ENCODE data around the gene LYRM4.

The LYRM4 gene

GRCh38 chr6:5202941-5203340 is 57.8 kb downstream of the LYRM4 start:
- H3K36me3 ChIP-seq (ENCODE audit: insufficient read depth, low read depth, low read length), result peaks cover 1% of the 10 kb centered on the region; the same call in 1 of the 2 replicates
- no peak overlapping the region for H3K4me3 ChIP-seq (ENCODE audit: low read length)
- H3K4me1 ChIP-seq (ENCODE audit: insufficient read depth, low read length), result peaks cover 12% of the 10 kb centered on the region; the same call in 1 of the 2 replicates
- H3K27me3 ChIP-seq (ENCODE audit: insufficient read depth, low read length), result no peaks in the 10 kb centered on the region
- H3K9ac ChIP-seq (ENCODE audit: low read depth, low read length), result no peak overlapping the region
- no peaks in the 10 kb centered on the region for H3K9me3 ChIP-seq (ENCODE audit: insufficient read depth, low read depth, low read length)
- no peak overlapping the region for H3K27ac ChIP-seq (ENCODE audit: low read length)

GRCh38 chr6:5202206-5202605 is 58.5 kb downstream of the LYRM4 start:
- no peak overlapping the region for H3K4me3 ChIP-seq (ENCODE audit: low read length)
- H3K9ac ChIP-seq (ENCODE audit: low read depth, low read length), result no peak overlapping the region
- peaks cover 12% of the 10 kb centered on the region; the same call in 1 of the 2 replicates for H3K4me1 ChIP-seq (ENCODE audit: insufficient read depth, low read length)
- no peaks in the 10 kb centered on the region for H3K36me3 ChIP-seq (ENCODE audit: insufficient read depth, low read depth, low read length)
- no peaks in the 10 kb centered on the region for H3K9me3 ChIP-seq (ENCODE audit: insufficient read depth, low read depth, low read length)
- H3K27ac ChIP-seq (ENCODE audit: low read length), result no peak overlapping the region
- no peaks in the 10 kb centered on the region for H3K27me3 ChIP-seq (ENCODE audit: insufficient read depth, low read length)

GRCh38 chr6:5201271-5201670 is 59.5 kb downstream of the LYRM4 start:
- H3K4me3 ChIP-seq (ENCODE audit: low read length), result no peak overlapping the region
- no peaks in the 10 kb centered on the region for H3K27me3 ChIP-seq (ENCODE audit: insufficient read depth, low read length)
- H3K36me3 ChIP-seq (ENCODE audit: insufficient read depth, low read depth, low read length), result no peaks in the 10 kb centered on the region
- H3K27ac ChIP-seq (ENCODE audit: low read length), result no peak overlapping the region
- H3K9ac ChIP-seq (ENCODE audit: low read depth, low read length), result no peak overlapping the region
- peaks cover 12% of the 10 kb centered on the region; the same call in 1 of the 2 replicates for H3K4me1 ChIP-seq (ENCODE audit: insufficient read depth, low read length)
- H3K9me3 ChIP-seq (ENCODE audit: insufficient read depth, low read depth, low read length), result no peaks in the 10 kb centered on the region

GRCh38 chr6:5199702-5200101 is 61.0 kb downstream of the LYRM4 start:
- Histone ChIP-seq H3K4me1 (ENCODE audit: insufficient read depth, low read length) (peaks cover 8% of the 10 kb centered on the region; the same call in 1 of the 2 replicates), H3K9ac (ENCODE audit: low read depth, low read length) (no peak overlapping the region), H3K4me3 (ENCODE audit: low read length) (no peak overlapping the region), H3K27me3 (ENCODE audit: insufficient read depth, low read length) (no peaks in the 10 kb centered on the region), H3K9me3 (ENCODE audit: insufficient read depth, low read depth, low read length) (no peaks in the 10 kb centered on the region), H3K27ac (ENCODE audit: low read length) (no peak overlapping the region), H3K36me3 (ENCODE audit: insufficient read depth, low read depth, low read length) (no peaks in the 10 kb centered on the region)

- Histone ChIP-seq H3K4me3 (ENCODE audit: low read length) (no peak overlapping the region), H3K9me3 (ENCODE audit: insufficient read depth, low read depth, low read length) (no peaks in the 10 kb centered on the region), H3K27ac (ENCODE audit: low read length) (no peak overlapping the region), H3K27me3 (ENCODE audit: insufficient read depth, low read length) (no peaks in the 10 kb centered on the region), H3K36me3 (ENCODE audit: insufficient read depth, low read depth, low read length) (no peaks in the 10 kb centered on the region), H3K4me1 (ENCODE audit: insufficient read depth, low read length) (peaks cover 4% of the 10 kb centered on the region; the same call in 1 of the 2 replicates), H3K9ac (ENCODE audit: low read depth, low read length) (no peak overlapping the region)
These were observed 61.5 kb downstream of the LYRM4 start for GRCh38 chr6:5199283-5199682.

GRCh38 chr6:5197084-5197483 is 63.7 kb downstream of the LYRM4 start:
- Histone ChIP-seq H3K9ac (ENCODE audit: low read depth, low read length) (no peak overlapping the region), H3K9me3 (ENCODE audit: insufficient read depth, low read depth, low read length) (no peaks in the 10 kb centered on the region), H3K4me3 (ENCODE audit: low read length) (no peak overlapping the region), H3K36me3 (ENCODE audit: insufficient read depth, low read depth, low read length) (no peaks in the 10 kb centered on the region), H3K27me3 (ENCODE audit: insufficient read depth, low read length) (no peaks in the 10 kb centered on the region), H3K4me1 (ENCODE audit: insufficient read depth, low read length) (peaks cover 4% of the 10 kb centered on the region; the same call in 1 of the 2 replicates), H3K27ac (ENCODE audit: low read length) (no peak overlapping the region)

GRCh38 chr6:5192135-5192794 is 68.5 kb downstream of the LYRM4 start:
- Histone ChIP-seq H3K27me3 (ENCODE audit: insufficient read depth, low read length) (no peaks in the 10 kb centered on the region), H3K4me3 (ENCODE audit: low read length) (no peak overlapping the region), H3K9me3 (ENCODE audit: insufficient read depth, low read depth, low read length) (no peaks in the 10 kb centered on the region), H3K36me3 (ENCODE audit: insufficient read depth, low read depth, low read length) (no peaks in the 10 kb centered on the region), H3K9ac (ENCODE audit: low read depth, low read length) (no peak overlapping the region), H3K4me1 (ENCODE audit: insufficient read depth, low read length) (peaks cover 10% of the 10 kb centered on the region; the same call in 1 of the 2 replicates), H3K27ac (ENCODE audit: low read length) (no peak overlapping the region)

- Histone ChIP-seq H3K9me3 (ENCODE audit: insufficient read depth, low read depth, low read length) (no peaks in the 10 kb centered on the region), H3K27me3 (ENCODE audit: insufficient read depth, low read length) (no peaks in the 10 kb centered on the region), H3K4me3 (ENCODE audit: low read length) (no peak overlapping the region), H3K9ac (ENCODE audit: low read depth, low read length) (no peak overlapping the region), H3K36me3 (ENCODE audit: insufficient read depth, low read depth, low read length) (no peaks in the 10 kb centered on the region), H3K4me1 (ENCODE audit: insufficient read depth, low read length) (peaks cover 10% of the 10 kb centered on the region; the same call in 1 of the 2 replicates), H3K27ac (ENCODE audit: low read length) (no peak overlapping the region)
These were observed 69.0 kb downstream of the LYRM4 start for GRCh38 chr6:5191722-5192121.

- Histone ChIP-seq H3K9me3 (ENCODE audit: insufficient read depth, low read depth, low read length) (no peaks in the 10 kb centered on the region), H3K4me3 (ENCODE audit: low read length) (no peak overlapping the region), H3K27ac (ENCODE audit: low read length) (no peak overlapping the region), H3K9ac (ENCODE audit: low read depth, low read length) (no peak overlapping the region), H3K27me3 (ENCODE audit: insufficient read depth, low read length) (no peaks in the 10 kb centered on the region), H3K4me1 (ENCODE audit: insufficient read depth, low read length) (peaks cover 10% of the 10 kb centered on the region; the same call in 1 of the 2 replicates), H3K36me3 (ENCODE audit: insufficient read depth, low read depth, low read length) (no peaks in the 10 kb centered on the region)
These were observed 69.5 kb downstream of the LYRM4 start for GRCh38 chr6:5191222-5191621.

GRCh38 chr6:5190507-5190906 is 70.2 kb downstream of the LYRM4 start:
- H3K4me3 ChIP-seq (ENCODE audit: low read length), result no peak overlapping the region
- no peak overlapping the region for H3K27ac ChIP-seq (ENCODE audit: low read length)
- no peaks in the 10 kb centered on the region for H3K9me3 ChIP-seq (ENCODE audit: insufficient read depth, low read depth, low read length)
- H3K27me3 ChIP-seq (ENCODE audit: insufficient read depth, low read length), result no peaks in the 10 kb centered on the region
- H3K4me1 ChIP-seq (ENCODE audit: insufficient read depth, low read length), result peaks cover 10% of the 10 kb centered on the region; the same call in 1 of the 2 replicates
- H3K36me3 ChIP-seq (ENCODE audit: insufficient read depth, low read depth, low read length), result no peaks in the 10 kb centered on the region
- H3K9ac ChIP-seq (ENCODE audit: low read depth, low read length), result no peak overlapping the region

- Histone ChIP-seq H3K36me3 (ENCODE audit: insufficient read depth, low read depth, low read length) (no peaks in the 10 kb centered on the region), H3K4me1 (ENCODE audit: insufficient read depth, low read length) (peaks cover 10% of the 10 kb centered on the region; the same call in 1 of the 2 replicates), H3K4me3 (ENCODE audit: low read length) (no peak overlapping the region), H3K27me3 (ENCODE audit: insufficient read depth, low read length) (no peaks in the 10 kb centered on the region), H3K27ac (ENCODE audit: low read length) (no peak overlapping the region), H3K9me3 (ENCODE audit: insufficient read depth, low read depth, low read length) (no peaks in the 10 kb centered on the region), H3K9ac (ENCODE audit: low read depth, low read length) (no peak overlapping the region)
These were observed 72.1 kb downstream of the LYRM4 start for GRCh38 chr6:5188646-5189045.

GRCh38 chr6:5184878-5185277 is 75.9 kb downstream of the LYRM4 start:
- Histone ChIP-seq H3K27me3 (ENCODE audit: insufficient read depth, low read length) (no peaks in the 10 kb centered on the region), H3K36me3 (ENCODE audit: insufficient read depth, low read depth, low read length) (no peaks in the 10 kb centered on the region), H3K4me1 (ENCODE audit: insufficient read depth, low read length) (no peaks in the 10 kb centered on the region), H3K4me3 (ENCODE audit: low read length) (no peak overlapping the region), H3K9ac (ENCODE audit: low read depth, low read length) (no peak overlapping the region), H3K27ac (ENCODE audit: low read length) (no peak overlapping the region), H3K9me3 (ENCODE audit: insufficient read depth, low read depth, low read length) (no peaks in the 10 kb centered on the region)

Measured in iPS-20b (cell line).